ENCODE results near the gene BORCS6. TPM values are rescaled to one million over a fixed set of nuclear protein-coding genes. Genes with fewer than 3 reads are reported as not detected.

Gene BORCS6
- total and polyA plus RNA-seq, 2 of the 13 experiments (the other 11 are each of a cell fraction or from before 2014, with no cell fraction given): 2.0 to 5.1 TPM

DNA sequence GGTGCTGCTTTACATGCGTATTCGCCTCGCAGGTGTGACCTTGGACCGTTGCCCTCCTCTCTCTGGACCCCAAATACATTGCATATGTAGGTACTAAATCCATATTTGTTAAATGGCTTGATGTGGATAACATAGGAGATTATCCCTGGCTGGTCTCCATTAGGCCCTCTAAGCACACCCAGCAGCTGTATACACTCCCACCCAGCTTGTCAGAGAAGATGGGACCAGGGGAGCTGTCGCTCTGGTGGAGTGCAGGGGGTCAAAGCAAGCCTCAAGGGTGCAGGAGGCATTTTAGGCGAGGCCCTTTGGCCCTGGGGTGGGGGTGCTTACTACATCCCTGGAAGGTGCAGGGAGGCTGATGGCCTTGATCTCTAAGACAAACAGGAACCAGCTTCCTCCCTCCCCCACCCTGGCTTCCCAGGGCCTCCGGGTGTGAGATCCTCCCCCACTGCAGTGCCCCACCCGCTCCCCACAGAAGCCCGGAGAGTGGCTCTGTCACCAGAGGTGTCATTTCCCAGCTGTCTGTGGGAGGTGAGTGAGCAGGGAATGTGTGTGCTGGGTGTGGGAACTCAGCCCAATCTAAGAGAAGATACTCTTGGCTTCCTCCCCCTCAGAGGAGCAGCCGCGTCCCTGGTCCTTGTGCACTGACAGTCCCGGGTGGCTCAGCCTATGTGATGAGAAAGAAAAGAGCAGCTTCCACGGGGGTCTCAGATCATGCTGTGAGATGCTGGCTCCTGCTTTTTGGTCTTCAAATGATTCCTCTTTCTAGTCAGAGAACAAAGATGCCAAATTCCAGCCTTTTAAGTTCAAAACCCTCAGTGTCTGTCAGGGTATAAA is 25.8 kb downstream of the BORCS6 start (continued):
- TF ChIP-seq, protein P1, sequence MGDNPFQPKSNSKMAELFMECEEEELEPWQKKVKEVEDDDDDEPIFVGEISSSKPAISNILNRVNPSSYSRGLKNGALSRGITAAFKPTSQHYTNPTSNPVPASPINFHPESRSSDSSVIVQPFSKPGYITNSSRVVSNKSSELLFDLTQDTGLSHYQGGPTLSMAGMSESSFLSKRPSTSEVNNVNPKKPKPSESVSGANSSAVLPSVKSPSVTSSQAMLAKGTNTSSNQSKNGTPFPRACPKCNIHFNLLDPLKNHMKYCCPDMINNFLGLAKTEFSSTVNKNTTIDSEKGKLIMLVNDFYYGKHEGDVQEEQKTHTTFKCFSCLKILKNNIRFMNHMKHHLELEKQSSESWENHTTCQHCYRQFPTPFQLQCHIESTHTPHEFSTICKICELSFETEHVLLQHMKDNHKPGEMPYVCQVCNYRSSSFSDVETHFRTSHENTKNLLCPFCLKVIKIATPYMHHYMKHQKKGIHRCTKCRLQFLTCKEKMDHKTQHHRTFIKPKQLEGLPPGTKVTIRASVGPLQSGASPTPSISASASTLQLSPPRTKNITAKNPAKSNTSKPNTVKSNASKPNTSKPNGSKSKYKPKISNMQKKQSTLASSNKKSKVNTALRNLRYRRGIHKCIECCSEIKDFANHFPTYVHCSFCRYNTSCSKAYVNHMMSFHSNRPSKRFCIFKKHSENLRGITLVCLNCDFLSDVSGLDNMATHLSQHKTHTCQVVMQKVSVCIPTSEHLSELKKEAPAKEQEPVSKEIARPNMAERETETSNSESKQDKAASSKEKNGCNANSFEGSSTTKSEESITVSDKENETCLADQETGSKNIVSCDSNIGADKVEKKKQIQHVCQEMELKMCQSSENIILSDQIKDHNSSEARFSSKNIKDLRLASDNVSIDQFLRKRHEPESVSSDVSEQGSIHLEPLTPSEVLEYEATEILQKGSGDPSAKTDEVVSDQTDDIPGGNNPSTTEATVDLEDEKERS (CRISPR knock-in tag; IDR thresholded peaks at IDR 0.05): no peak
- TF ChIP-seq ZMYM2 (CRISPR knock-in tag; IDR thresholded peaks at IDR 0.05): 0 out of 2 replicates have a peak, but pooled peaks have one; percentile 17
- TF ChIP-seq GTF2F1 (IDR thresholded peaks at IDR 0.05; ENCODE audit: low read length): no peak
- TF ChIP-seq FOXA3 (CRISPR knock-in tag; IDR thresholded peaks at IDR 0.05): peak; percentile 53
- no peak for TF ChIP-seq SNAPC2 (CRISPR knock-in tag; IDR thresholded peaks at IDR 0.05)
- TF ChIP-seq ZBTB25 (CRISPR knock-in tag; IDR thresholded peaks at IDR 0.05): peak; percentile 29; the same call in 1 of the 2 replicates
- TF ChIP-seq ZBTB7B (CRISPR knock-in tag; IDR thresholded peaks at IDR 0.05): peak; percentile 71
- TF ChIP-seq ARNT2 (CRISPR knock-in tag; IDR thresholded peaks at IDR 0.05; ENCODE audit: low read depth): no peak
- TF ChIP-seq DR1 (CRISPR knock-in tag; IDR thresholded peaks at IDR 0.05): no peak
- TF ChIP-seq GTF3A (CRISPR knock-in tag; conservative IDR thresholded peaks at IDR 0.05): 0 out of 2 replicates have a peak, but pooled peaks have one; percentile 27
- no peak for TF ChIP-seq CBFB (CRISPR knock-in tag; IDR thresholded peaks at IDR 0.05)
- TF ChIP-seq SAFB2 (CRISPR knock-in tag; IDR thresholded peaks at IDR 0.05; ENCODE audit: borderline replicate concordance, low read depth): no peak
- TF ChIP-seq FOXP4 (CRISPR knock-in tag; IDR thresholded peaks at IDR 0.05): peak; percentile 52; the same call in 1 of the 2 replicates
- TF ChIP-seq ZNF367 (CRISPR knock-in tag; IDR thresholded peaks at IDR 0.05; ENCODE audit: borderline replicate concordance): no peak
- TF ChIP-seq, protein P2, sequence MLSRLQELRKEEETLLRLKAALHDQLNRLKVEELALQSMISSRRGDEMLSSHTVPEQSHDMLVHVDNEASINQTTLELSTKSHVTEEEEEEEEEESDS (CRISPR knock-in tag; IDR thresholded peaks at IDR 0.05; ENCODE audit: borderline replicate concordance): no peak
- no peak for TF ChIP-seq NONO (IDR thresholded peaks at IDR 0.05)
- peak; percentile 47 for TF ChIP-seq NONO (CRISPR knock-in tag; conservative IDR thresholded peaks at IDR 0.05)
- 0 out of 2 replicates have a peak, but pooled peaks have one; percentile 33 for TF ChIP-seq ZNF782 (CRISPR knock-in tag; IDR thresholded peaks at IDR 0.05; ENCODE audit: borderline replicate concordance)

All from HepG2 (cell line).